HK-2 (cell line): ENCODE measurements around the gene THUMPD1.
"Not testable (repeated sequence)": the region's sequence is repeated elsewhere in the genome, so short reads cannot be mapped to it uniquely, and the experiment has no call there.

Source experiments
- DNase-seq: peaks from one replicate; pipeline ENCODE4 v3.0.0-alpha.2; 2018; ENCODE audit not compliant: unreplicated experiment

THUMPD1 gene

DNA sequence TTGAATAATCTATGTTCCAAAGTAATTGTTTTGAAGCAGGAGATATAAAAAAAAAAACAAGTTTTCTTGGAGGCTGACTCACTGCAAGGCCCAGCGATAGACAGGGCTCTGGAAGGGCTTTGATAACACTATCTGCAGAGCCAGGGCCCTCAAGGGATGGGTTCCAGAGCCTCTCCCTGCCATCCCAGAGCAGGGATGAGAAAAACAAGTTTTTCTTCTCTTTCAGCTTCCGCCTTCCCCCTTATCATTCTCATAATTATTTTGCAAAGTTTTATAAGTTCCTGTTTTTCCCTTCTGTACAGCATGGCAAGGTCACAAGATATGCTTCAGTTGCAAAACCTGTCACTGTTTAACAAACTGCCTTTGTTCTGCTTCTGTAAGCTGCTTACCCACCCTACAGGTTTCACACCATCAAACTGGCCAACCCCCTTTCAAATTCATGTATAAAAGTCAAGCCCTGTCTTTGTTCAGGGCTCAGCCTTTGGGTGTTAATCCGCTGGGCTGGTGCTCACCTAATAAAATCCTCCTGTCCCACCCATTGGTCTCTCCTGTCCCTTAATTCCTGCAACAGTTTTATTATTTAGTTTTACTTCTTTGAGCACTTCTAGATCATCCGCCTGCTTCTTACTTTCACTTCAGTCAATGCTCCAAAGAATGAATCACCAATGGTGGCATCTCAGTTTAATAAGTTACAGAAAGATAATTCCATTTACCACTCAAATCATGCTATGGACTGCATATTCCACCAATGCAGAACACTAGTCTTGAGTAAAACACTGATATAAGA, 5.6 kb upstream of the THUMPD1 start:
- no peak for DNase-seq

DNA sequence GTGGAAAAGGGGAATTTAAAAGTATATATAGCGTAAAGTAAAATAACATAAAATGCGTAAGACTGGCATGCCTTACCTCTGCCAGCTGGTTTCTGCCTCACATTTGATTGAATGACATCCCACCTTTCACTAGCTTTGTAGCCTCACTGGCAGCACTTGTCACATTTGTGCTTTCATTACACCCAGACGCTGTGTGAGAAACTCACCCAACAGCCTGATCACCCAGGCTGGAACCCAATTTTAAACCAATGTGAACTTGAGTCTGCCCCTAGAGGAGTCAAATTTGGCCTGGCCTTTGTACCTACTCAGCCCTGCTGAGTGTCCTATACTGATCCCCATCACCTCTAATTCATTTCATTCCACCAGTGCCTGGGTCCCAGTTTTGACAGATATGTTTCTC, 4.8 kb upstream of the THUMPD1 start:
- DNase-seq, result no peak

DNA sequence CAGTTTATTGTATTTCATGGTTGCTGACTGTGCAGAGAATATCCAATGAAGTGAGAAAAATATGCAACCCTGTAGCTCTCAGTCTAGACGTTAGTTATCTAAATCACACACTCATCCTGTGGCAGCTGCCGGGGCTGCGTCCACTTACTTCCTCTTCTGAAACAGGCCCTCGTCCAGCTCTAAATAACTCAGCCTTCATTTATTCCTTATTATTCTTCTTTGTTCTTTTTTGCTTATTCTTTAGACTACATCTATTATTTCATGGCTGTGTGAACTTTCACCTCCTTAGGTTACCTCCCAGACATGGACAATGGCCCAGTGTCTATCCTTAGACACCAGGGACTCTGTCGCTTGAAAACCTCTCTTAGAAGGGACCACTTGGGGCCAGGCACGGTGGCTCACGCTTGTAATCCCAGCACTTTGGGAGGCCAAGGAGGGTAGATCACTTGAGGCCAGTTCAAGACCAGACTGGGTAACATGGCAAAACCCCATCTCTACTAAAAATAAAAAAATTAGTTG, 3.4 kb upstream of the THUMPD1 start:
- no peak for DNase-seq

DNA sequence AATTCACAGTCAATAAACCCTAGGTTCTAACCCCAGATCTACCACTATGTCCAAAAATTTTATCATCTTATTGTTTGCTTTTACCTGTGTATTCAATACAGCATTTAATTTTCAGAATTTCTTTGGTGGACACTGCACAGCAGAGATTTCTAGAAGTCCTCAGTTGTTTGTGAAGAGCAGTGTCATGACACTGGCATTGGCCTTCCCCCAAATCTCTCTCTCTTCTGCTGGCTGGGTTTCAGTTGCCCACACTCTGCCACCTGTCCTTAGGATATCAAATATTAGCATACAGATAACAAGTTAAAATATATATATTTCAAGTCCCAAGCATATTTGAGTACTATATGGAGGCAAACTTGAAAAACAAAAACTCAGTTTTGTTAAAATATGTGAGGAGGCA, 2.0 kb upstream of the THUMPD1 start:
- DNase-seq, result no peak

DNA sequence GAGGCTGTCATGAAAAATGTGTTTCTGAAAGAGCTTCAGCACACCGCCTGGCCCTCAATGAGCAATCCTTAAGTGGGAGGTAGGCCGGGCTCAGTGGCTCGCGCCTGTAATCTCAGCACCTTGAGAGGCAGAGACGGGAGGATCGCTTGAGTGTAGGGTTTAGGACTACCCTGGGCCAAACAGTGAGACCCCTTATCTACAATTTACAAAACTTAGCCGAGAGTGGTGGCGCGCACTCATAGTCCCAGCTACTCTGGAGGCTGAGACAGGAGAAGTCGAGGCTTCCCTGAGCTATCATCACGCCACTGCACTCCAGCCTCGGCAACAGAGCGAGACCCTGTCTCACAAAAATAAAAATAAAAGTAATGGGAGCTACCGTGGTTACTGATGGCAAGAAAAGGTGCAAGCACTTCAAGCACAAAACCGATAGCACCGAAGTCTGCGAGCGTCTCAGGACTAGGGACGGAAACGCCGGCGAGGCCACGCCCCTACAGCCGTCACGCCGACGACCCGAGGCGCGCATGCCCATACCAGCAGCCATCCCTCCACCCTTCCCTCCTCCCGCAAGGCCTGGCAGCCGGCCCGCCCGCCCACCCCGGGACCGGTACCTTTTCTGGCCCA, 607 bp downstream of the THUMPD1 start:
- peak; percentile 70 for DNase-seq

DNA sequence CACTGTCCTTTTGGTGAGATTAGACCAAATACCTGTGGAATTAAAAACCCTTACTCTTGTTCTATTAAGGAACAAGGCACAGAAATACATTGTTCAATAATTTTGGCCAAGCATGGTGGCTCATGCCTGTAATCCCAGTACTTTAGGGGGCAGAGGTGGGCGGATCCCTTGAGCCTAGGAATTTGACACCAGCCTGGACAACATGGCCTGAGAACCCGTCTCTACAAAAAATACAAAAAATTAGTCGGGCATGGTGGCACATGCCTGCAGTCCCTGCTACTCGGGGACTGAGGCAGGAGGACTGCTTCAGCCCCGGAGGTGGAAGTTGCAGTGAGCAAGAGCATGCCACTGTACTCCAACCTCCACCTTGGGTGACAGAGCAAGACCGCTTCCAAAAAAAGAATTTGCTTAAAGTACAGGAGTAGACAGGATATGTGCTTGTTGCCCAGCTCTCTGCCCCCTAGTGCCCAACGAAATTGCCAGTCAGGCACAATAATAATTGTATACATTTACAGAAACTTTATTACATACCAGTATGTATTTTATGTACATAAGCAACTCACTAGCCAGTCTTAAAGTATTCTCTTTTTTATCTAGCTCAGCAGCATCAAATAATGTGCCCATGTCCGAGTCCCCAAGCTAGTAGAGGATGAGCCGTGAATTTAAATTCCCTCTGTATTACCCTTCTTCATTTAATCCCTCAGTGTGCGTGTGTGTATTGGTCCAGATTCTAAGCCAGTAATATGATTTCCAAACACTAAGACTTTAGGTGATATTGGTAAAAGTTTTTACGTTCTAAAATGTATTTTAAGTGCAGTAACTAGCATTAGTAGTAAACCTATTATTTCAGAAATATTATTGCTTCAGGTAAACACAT, 1.4 kb downstream of the THUMPD1 start:
- no peak for DNase-seq

DNA sequence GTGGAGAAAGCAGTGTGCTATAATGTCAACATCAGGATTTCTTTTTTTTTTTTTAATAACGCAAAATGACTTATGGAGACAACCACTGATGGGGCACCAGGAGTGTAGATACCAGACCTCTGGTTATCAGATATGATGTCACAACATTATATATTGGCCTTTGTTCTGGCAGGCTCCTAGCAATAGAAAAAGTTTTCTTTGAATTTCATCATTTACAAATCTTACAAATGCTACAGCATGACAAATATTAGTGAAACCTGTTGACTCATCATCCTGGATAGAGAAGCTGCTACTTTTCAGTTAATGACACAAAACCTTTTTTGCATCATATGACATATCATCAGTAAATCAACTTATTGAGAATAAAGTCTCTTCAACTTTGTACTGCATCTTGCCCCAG, 6.1 kb downstream of the THUMPD1 start:
- DNase-seq, result no peak

DNA sequence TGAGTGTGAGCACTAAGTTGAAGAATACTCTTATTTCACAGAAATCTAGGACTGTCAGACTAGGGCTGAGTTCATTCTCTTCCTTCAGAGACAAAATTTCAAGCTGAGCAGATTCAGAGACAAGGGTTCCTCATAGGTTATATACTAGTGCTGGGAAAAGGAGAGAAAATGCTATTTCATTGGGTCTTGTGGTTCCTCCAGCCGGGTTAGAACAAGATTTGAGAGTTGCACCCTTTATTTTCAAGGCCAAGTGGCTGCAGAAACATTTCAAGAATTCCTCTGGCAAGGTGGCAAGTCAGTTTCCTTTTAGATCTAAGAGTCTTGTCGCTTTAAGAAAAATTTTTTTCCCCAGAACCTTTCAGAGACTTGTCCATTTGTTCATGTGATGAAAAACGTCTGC, 6.8 kb downstream of the THUMPD1 start:
- DNase-seq, result no peak

DNA sequence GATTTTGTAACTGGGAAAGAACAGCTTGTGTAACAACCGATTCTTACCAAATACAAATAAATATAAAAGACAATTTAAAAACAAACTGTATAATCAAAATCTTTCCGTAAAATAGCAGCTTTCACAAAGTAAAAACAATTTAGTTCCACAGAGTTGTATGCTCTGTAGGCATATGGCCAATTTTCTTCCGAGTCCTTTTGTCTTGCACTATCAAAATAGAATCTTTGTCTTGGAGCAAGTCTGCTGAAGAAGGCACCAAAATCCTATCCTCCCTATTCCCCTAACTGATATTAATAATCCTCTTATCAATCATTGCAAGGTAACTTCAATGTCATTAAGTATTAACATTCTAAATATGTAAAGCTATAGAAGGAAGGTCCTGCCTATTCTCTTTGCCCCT, 7.6 kb downstream of the THUMPD1 start:
- no peak for DNase-seq

DNA sequence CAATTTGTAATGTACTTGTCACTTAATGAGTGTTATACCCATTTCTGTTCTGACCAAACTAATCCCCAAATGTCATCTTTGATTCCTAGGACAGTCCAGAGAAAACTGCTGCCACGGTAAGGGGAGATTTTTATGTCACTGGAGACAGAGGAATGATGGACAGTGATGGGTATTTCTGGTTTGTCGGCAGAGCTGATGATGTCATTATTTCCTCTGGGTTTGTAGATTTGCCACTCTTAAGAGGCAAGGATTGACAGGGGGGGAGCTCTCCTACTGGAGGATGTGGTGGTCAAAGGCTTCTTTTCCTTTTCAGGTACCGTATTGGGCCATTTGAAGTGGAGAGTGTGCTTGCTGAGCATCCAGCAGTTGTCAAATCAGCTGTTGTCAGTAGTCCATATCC, 12.5 kb downstream of the THUMPD1 start:
- no peak for DNase-seq

DNA sequence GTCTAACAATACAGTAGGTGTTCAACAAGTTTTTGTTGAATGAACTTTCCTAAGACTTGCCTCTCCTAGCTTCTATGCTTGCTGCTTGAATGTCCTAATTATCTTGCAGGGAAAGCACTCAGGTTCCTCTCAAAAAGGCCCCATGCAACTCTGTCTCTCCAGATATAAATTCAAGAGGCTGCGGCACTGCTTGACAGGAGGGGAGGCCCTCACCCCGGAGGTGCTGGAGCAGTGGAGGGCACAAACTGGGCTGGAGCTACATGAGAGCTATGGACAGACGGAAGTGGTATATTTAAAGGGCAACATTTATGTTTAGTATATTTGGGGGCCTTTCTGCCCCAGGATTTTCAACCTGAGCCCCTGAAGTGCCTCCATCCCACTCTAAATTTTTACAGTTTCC, 14.4 kb downstream of the THUMPD1 start:
- no peak for DNase-seq

DNA sequence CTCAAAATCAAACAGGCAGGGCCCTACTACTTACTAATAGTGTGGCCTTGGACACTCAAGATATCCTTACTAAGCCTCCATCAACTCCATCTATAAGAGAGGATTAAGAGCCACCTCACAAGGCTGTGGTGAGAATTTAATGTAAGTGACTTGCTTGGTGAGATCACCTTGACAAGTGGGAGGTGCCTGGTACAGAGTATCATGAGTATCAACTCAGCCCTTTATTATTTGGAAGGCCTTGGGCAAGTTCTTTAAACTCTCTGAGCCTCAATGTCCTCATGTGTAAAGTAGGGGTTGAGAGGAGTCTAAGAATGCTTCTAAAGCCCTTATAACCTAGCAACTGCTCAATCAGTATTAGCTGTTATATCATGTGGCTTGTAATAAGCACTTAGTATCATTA, 15.0 kb downstream of the THUMPD1 start:
- DNase-seq, result no peak

DNA sequence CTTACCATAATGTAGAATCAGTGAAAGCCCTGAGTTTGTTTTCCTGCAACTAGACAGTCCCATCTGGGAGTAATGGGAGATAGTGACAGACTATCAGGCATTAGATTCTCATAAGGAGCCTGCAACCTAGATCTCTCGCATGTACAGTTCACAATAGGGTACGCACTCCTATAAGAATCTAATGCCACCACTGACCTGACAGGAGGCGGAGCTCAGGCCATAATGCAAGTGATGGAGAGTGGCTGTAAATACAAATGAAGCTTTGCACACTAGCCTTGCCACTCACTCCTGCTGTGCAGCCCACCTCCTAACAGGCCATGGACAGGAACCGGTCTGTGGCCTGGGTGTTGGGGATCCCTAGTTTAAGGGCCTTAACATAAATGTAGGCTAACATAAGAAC, 21.4 kb downstream of the THUMPD1 start:
- no peak for DNase-seq

DNA sequence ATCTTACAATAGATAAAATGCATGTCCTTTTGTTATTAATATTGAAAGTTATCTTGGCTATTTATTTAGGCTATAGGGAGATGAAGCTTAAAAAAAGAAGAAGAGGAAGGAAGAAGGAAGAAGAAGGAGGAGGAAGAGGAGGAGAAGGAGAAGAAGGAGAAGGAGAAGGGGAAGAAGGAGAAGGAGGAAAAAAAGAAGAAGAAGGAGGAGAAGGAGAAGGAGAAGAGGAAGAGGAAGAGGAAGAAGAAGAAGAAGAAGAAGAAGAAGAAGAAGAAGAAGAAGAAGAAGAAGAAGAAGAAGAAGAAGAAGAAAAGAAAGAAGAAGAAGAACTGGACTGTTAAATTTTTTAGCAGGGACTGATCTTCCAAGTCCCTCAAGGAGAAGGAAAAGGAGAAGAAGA, 23.9 kb downstream of the THUMPD1 start:
- DNase-seq, result not testable (repeated sequence)

DNA sequence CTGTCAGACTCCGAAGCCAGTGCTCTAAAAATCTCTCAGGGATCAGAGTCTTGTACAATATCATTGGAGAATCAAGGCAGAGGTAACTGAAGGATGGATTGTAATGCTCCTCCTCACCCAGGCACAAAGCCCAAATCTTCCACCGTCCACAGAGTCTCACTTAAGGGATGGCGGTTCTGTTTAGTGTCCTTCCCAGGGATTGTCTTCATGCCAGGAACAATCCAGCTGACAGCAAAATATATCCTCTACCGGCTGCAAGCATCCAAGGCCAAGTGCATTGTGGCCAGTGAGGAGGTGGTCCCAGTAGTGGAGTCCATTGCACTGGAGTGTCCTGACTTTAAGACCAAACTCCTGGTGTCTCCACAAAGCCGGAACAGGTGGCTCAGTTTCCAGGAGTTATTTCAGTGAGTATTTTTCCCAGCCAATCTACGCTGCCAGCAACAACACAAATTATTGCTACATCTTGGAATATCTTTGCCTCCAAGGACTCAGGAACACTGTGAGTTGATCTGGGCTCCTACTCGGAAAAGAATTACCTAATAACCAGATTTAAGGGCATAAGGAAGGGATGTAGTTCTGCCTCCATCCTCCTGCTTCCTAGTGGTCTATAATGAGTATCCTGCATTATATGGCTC, 30.2 kb downstream of the THUMPD1 start:
- DNase-seq, result no peak

DNA sequence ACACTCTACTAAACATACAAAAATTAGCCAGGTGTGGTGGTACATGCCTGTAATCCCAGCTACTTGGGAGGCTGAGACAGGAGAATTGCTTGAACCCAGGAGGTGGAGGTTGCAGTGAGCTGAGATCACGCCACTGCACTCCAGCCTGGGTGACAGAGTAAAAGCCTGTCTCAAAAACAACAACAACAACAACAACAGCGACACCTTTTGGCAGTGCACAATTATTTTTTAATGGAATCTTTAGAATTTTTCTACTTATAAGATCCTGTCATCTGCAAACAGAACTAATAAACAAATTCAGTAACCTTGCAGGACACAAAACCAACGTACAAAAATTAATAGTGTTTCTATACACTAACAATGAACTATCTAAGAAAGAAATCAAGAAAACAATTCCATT, 33.5 kb downstream of the THUMPD1 start:
- DNase-seq, result not testable (repeated sequence)

DNA sequence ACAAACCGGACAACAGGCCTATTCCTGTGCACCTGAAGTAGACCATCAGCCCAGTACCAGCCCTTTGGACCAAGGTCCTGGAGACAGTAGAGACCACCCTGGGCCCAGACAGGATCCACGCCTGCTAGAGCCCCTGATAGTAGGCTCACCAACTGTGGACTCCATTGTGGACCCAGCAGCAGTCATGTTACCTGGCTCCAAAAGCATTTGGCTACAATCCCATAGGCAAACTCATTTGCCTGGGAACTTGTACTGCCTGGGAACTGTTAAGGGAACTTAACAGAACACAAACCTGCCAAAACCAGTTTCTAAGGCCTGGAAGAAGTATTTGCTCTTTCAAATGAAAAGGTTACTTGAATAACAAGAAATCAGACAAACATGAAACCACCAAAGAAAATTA, 34.2 kb downstream of the THUMPD1 start:
- no peak for DNase-seq

DNA sequence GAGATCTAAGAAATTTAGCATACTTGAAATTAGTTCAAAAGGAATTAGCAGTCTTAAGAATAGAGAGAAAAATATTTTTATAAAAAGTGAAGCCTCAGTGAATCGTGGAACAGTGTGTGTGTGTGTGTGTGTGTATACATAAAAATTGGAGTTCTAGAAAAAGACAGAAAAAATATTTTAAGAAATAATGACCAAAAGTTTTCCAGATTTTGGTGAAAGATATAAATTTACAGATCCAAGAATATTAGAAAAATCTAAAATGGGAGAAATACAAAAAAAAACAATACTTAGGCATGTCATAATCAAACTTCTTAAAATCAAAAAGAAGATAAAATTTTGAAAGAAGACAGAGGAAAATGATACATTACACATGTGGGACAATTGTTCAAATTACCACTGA, 35.6 kb downstream of the THUMPD1 start:
- DNase-seq, result not testable (repeated sequence)

DNA sequence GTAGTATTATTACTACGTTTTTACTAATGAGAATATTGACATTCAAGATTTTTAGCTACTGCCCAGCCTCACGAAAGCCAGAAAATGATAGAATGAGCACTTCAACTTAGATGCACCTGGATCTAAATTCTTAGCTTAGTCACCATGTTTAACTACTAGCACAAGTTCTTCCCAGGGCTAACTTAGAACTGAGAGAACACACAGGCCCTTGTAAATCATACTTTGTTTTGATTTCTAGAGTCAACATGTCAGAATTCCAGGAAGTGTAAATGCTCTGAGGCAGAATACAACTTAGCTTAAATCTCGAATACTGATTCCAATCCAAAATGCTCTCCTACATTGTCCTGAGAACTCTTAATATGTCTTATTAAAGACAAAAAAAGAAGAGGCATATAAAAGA, 37.3 kb downstream of the THUMPD1 start:
- DNase-seq, result no peak

DNA sequence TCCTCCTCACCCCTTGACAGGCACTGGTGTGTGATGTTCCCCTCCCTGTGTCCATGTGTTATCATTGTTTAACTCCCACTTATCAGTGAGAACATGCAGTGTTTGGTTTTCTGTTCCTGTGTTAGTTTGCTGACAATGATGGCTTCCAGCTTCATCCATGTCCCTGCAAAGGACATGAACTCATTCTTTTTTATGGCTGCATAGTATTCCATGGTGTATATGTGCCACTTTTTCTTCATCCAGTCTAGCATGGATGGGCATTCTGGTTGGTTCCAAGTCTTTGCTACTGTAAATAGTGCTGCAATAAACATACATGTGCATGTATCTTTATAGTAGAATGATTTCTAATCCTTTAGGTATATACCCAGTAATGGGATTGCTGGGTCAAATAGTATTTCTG, 39.9 kb downstream of the THUMPD1 start:
- DNase-seq, result not testable (repeated sequence)

DNA sequence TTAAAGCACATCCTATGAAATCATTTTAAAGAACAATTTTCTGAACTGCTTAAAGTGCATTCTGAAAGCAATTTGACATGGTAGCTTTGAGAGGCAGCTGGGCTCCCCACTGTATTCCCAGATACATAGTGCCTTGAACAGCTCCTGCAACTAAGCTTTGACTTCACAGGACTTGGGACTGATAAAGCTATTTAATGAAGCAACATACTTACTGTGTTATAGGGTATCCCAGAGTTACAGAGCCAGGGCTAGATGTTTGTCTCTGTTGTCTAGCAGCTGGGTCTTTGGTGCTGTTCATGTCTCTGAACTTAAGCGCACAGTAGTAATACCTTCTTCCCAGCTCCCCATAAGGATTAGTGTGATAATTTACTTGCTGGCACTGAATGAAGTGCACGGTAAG, 45.0 kb downstream of the THUMPD1 start:
- no peak for DNase-seq

DNA sequence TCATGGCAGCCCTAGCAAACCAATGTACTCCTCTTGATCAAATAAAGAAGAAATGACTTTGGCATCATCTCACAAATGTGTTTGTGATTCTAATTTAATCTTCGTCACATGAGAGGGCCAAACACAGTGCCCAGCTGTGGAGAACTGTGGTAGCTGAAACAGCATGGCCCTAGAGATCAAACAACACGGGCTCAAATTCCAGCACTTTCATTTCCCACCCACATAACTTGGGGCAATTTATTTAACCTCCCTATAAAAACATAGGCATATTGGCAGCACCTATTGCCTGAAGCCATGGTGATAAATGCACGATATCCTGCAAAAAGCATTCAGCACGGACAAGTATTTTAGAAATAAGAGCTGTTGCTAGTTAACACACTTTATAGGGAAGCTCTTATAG, 46.6 kb downstream of the THUMPD1 start:
- DNase-seq, result no peak
